Neuron (in vitro differentiated cells): ENCODE data around the gene CORO1C.
"Not testable (repeated sequence)": the region's sequence is repeated elsewhere in the genome, so short reads cannot be mapped to it uniquely, and the experiment has no call there.

Source experiments
- H2AFZ ChIP-seq: one replicate; pipeline ENCODE4 v1.6.1; 2013; ENCODE audit warnings: low read depth, mild to moderate bottlenecking, inconsistent platforms, low read length, moderate library complexity
- H3K27me3 ChIP-seq: one replicate; pipeline ENCODE4 v1.6.1; 2013; ENCODE audit warnings: low read length; ENCODE audit not compliant: insufficient read depth
- H3K36me3 ChIP-seq: one replicate; pipeline ENCODE4 v1.6.1; 2013; ENCODE audit warnings: low read length; ENCODE audit not compliant: insufficient read depth
- H3K4me1 ChIP-seq: one replicate; pipeline ENCODE4 v1.6.1; 2013; ENCODE audit warnings: low read length; ENCODE audit not compliant: insufficient read depth
- H3K4me3 ChIP-seq: 2 replicates; pipeline ENCODE4 v1.5.1; 2013; ENCODE audit warnings: mild to moderate bottlenecking, low read length, moderate library complexity
- H3K9me3 ChIP-seq: one replicate; pipeline ENCODE4 v1.6.1; 2013; ENCODE audit warnings: low read length

CORO1C gene

DNA sequence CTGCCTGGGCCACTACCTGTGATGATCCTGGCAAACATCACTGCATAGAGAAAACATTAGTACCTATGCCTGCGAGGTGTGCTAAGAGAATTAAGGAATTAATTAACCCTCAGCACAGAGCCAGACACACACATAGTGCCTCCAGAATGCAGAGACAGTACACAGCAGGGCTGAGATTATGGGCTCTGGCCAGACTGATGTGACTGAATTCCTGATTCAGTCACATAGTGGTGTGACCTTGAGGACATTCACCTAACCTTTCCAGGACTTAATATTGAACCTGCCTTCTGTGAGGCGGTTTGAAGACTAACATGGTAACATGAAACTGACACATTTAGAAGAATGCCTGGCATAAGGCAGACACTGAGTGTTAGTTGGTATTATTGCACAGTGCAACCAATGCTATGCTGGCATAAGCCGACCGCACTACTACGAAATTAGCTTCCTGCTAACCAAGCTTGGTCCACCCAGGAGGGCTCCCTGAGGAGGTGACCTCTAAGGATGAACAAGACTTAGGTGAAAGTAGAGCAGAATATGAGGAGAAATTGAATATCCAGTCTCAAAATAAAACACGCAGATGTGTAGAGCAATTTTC lies 65.6 kb downstream of the CORO1C start:
- peaks cover 28% of the 10 kb centered on the region for H3K4me1 ChIP-seq
- H3K4me3 ChIP-seq, result no peak overlapping the region
- H3K9me3 ChIP-seq, result no peaks in the 10 kb centered on the region
- H3K27me3 ChIP-seq, result no peaks in the 10 kb centered on the region
- H3K36me3 ChIP-seq, result peaks cover 12% of the 10 kb centered on the region
- no peak overlapping the region for H2AFZ ChIP-seq

DNA sequence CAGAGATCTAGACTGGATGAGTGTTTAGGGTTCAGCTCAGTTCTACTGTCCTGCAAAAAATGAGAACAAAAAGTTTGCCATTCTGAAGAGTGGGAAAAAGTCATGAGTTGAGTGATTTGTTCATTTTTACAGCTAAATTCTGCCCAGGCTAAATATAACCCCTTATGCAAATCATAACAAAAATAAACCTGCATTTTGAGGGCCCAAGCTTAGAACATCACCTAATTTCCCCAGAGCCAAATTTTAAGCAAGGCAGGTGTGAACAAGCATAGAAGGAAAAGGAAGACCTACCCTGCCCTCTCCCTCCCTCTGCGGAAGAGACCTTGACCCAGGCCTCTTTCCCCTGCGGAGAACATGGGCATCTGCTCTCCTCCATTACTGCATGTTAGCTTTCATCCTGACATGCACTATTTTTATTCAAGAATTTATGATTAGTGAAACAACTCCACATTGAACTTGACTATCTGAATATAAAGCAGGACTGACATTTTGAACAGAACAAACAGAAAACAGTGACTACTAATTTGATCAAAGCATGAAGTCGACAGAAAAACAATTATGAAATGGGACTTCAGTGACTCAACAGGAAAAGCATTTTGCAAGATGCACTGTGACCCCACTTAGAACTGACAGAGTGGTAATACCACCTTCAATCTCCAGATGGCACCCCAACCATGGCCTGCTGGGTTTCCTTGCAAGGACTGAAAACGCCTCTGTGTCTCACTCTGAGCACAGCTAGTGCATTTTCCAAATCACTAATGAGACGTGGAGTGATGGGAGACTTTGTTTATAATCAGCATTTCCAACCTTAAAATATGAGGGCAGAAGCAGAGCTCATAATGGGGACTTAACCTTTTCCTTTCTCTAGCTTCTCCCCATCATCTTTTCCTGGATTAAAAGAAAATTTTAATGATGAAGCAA lies 66.7 kb downstream of the CORO1C start:
- Histone ChIP-seq H3K36me3 (peaks cover 19% of the 10 kb centered on the region), H2AFZ (no peak overlapping the region), H3K4me3 (no peak overlapping the region), H3K9me3 (no peaks in the 10 kb centered on the region), H3K4me1 (peaks cover 28% of the 10 kb centered on the region), H3K27me3 (no peaks in the 10 kb centered on the region)

DNA sequence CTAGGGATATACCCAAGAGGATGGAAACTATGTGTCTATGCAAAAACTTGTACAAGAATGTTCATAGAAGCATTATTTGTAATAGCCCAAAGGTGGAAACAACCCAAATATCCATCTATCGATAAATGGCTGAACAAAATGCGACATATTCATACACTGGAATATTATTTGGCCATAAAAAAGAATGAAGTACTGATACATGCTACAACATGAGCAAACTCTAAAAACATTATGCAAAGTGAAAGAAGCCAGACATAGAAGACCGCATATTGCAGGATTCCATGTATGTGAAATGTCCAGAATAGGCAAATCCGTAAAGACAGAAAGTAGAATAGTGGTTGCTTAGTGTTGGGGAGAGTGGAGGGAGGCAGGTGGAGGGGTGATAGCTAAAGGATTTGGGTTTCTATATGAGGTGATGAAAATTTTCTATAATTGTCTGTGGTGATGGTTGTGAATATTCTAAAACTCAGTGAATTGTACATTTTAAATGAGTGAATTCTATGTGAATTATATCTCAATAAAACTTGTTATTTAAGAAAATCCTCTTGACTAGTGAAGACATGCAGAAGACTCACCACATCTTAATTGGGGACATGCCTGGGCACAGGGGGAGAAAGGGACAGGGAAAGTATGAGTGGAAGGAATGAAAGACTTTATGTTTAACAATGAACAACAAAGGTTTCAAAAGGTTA lies 67.8 kb downstream of the CORO1C start:
- Histone ChIP-seq H3K4me3 (no peak overlapping the region), H3K4me1 (peaks cover 28% of the 10 kb centered on the region), H3K9me3 (no peaks in the 10 kb centered on the region), H3K36me3 (peaks cover 30% of the 10 kb centered on the region), H2AFZ (no peak overlapping the region), H3K27me3 (no peaks in the 10 kb centered on the region)

DNA sequence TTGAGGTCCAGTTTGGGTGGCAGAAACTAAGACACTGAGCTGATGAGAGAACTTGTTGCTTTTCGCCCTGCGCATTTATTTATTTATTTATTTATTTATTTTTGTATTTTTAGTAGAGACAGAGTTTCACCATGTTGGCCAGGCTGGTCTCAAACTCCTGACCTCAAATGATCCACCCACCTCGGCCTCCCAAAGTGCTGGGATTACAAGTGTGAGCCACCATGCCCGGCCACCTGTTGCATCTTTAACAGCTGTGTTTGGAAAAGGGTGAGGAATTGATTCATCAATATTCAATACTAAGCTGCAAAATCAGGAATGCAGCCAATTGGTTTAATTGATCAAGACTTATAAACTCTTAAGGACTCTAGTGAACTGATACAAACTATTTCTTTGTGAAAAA lies 73.2 kb downstream of the CORO1C start:
- not testable (repeated sequence) for H3K4me3 ChIP-seq, H2AFZ ChIP-seq, H3K27me3 ChIP-seq, H3K9me3 ChIP-seq, H3K4me1 ChIP-seq
- peaks cover 56% of the 10 kb centered on the region for H3K36me3 ChIP-seq

DNA sequence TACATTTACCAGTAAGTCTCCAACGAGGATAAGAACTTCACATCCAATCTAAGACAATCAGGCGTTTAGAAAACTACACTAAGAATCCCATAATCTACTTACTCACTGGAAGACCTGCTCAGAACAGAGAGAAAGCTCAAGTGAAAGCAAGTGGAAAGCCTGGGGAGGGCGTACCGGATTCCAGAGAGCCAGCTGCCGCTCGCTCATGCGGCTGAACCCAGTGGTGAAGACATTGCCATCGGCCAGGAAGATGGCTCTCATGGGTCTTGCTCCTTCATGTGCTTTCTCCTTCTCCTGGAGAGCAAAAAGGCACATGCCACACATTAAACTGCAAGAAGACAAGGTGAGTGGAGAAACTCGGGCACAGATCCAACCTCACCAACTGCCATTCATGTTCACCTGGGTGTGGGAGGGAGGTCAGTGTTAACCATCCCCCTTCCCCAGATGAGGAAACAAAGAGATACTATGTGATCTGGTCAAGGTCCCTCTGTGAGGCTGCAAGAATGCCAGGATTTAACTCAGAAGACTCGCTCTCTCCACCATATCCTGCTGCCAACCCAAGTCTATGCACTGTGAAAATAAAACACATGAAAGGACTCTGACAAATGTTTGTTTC lies 74.1 kb downstream of the CORO1C start:
- H3K9me3 ChIP-seq, result no peaks in the 10 kb centered on the region
- H3K4me1 ChIP-seq, result no peaks in the 10 kb centered on the region
- H2AFZ ChIP-seq, result no peak overlapping the region
- peaks cover 65% of the 10 kb centered on the region for H3K36me3 ChIP-seq
- H3K4me3 ChIP-seq, result no peak overlapping the region
- H3K27me3 ChIP-seq, result no peaks in the 10 kb centered on the region

DNA sequence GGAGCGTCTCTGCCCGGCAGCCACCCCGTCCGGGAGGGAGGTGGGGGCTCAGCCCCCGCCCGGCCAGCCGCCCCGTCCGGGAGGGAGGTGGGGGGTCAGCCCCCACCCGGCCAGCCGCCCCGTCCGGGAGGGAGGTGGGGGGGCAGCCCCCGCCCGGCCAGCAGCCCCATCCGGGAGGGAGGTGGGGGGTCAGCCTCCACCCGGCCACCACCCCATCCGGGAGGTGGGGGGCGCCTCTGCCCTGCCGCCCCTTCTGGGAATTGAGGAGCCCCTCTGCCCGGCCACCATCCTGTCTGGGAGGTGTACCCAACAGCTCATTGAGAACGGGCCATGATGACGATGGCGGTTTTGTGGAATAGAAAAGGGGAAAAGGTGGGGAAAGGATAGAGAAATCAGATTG lies 75.1 kb downstream of the CORO1C start:
- H3K36me3 ChIP-seq, result peaks cover 65% of the 10 kb centered on the region
- not testable (repeated sequence) for H3K4me3 ChIP-seq, H3K9me3 ChIP-seq, H3K27me3 ChIP-seq, H3K4me1 ChIP-seq, H2AFZ ChIP-seq

DNA sequence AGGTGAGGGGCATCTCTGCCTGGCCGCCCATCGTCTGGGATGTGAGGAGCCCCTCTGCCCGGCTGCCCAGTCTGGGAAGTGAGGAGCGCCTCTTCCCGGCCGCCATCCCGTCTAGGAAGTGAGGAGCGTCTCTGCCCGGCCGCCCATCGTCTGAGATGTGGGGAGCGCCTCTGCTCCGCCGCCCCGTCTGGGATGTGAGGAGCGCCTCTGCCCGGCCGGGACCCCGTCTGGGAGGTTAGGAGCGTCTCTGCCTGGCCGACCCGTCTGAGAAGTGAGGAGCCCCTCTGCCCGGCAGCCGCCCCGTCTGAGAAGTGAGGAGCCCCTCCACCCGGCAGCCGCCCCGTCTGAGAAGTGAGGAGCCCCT lies 75.5 kb downstream of the CORO1C start:
- peaks cover 70% of the 10 kb centered on the region for H3K36me3 ChIP-seq
- not testable (repeated sequence) for H3K4me3 ChIP-seq, H3K27me3 ChIP-seq, H2AFZ ChIP-seq, H3K9me3 ChIP-seq, H3K4me1 ChIP-seq

DNA sequence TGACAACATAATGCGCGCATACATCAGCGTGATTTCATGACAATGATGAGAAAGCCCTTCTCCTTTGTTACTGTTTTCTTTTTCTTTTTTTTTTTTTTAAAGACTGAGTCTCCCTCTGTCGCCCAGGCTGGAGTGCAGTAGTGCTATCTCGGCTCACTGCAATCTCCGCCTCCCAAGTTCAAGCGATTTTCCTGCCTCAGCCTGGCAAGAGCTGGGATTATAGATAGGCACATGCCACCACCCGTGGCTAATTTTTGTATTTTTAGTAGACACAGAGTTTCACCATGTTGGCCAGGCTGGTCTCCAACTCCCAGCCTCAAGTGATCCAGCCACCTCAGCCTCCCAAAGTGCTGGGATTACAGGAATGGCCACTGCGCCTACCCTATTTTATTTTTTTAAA lies 76.7 kb downstream of the CORO1C start:
- H3K4me1 ChIP-seq, H3K27me3 ChIP-seq, H3K4me3 ChIP-seq, H3K9me3 ChIP-seq, H2AFZ ChIP-seq: not testable (repeated sequence)
- H3K36me3 ChIP-seq, result peaks cover 73% of the 10 kb centered on the region

DNA sequence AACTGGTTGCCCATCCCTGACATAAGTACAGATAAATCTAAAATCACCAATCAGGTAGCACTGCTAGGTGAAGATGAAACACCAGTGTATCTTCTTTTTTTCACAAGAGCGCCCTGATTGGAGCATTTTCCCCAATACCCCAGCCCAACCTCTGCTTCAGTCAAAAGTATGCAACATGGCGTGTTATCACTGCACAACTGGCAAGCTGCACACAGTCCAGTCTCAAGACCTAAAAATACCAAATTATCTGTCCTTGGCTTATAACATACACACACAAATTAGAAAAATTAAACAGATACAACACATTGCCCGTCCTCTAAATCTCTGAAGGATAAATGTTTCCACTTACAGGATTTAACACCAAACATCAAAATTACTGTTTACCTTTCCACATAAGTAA lies 77.4 kb downstream of the CORO1C start:
- Histone ChIP-seq H3K27me3 (no peaks in the 10 kb centered on the region), H3K4me3 (no peak overlapping the region), H3K4me1 (no peaks in the 10 kb centered on the region), H2AFZ (no peak overlapping the region), H3K36me3 (peaks cover 74% of the 10 kb centered on the region), H3K9me3 (no peaks in the 10 kb centered on the region)

DNA sequence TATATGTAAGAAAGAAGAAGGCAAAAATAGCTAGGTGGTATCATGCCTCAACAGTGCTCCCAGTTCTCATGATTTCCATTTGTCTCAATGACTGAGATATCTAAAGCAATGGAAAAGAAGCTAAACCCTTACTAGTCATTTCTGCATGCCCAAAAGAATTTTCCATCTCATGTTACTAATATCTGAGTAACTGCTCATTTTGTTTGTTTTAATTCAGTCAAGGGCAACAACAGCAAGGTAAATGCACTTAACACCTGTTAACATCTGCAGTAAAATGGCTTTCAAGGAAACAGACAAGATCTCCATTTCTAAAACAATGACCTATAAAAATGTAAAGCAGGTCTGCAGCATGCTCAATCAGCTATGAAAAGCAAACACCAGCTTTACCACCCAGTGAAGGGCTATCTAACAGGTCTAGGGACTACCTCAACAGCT lies 78.2 kb downstream of the CORO1C start:
- H3K4me3 ChIP-seq, result no peak overlapping the region
- H3K27me3 ChIP-seq, result no peaks in the 10 kb centered on the region
- H3K36me3 ChIP-seq, result peaks cover 74% of the 10 kb centered on the region
- no peaks in the 10 kb centered on the region for H3K4me1 ChIP-seq
- no peaks in the 10 kb centered on the region for H3K9me3 ChIP-seq
- no peak overlapping the region for H2AFZ ChIP-seq

DNA sequence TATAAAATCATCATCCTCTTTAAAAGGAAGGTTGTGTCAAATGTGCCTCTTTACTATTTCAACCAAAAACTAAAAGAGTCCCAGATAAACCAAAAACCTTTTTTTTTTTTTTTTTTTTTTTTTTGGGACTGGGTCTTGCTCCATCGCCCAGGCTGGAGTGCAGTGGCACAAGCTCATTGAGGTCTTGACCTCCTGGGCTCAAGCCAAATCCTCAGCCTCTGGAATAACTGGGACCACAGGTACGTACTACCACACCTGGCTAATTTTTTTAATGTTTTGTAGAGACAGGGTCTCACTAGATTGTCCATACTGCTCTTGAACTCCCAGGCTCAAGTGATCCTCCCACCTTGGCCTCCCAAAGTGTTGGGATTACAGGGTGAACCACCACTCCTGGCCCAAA lies 81.2 kb downstream of the CORO1C start:
- Histone ChIP-seq H3K4me3 (no peak overlapping the region), H3K4me1 (no peaks in the 10 kb centered on the region), H3K36me3 (peaks cover 86% of the 10 kb centered on the region), H3K27me3 (no peaks in the 10 kb centered on the region), H3K9me3 (no peaks in the 10 kb centered on the region), H2AFZ (no peak overlapping the region)

DNA sequence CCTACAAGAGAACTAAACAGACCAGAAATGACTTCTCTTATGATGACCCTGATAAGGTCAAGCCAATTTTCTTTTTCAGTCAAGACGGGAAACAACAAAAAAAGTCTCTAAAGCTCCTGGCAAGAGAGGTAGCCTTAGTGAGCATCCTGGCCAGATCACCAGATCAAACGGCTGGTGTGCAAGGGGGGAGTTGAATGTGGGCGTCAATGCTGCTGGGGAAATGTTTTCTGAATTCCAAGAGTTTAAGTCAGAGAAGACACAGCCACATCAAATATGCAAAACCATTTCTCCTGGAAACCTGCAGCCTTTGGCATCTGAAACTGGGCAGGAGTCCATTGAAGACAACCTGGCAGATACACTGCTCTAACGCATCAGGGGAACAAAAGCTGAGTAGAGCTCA lies 81.6 kb downstream of the CORO1C start:
- no peaks in the 10 kb centered on the region for H3K27me3 ChIP-seq
- no peak overlapping the region for H2AFZ ChIP-seq
- no peak overlapping the region for H3K4me3 ChIP-seq
- H3K9me3 ChIP-seq, result no peaks in the 10 kb centered on the region
- H3K4me1 ChIP-seq, result peaks cover 2% of the 10 kb centered on the region
- peaks cover 89% of the 10 kb centered on the region for H3K36me3 ChIP-seq

DNA sequence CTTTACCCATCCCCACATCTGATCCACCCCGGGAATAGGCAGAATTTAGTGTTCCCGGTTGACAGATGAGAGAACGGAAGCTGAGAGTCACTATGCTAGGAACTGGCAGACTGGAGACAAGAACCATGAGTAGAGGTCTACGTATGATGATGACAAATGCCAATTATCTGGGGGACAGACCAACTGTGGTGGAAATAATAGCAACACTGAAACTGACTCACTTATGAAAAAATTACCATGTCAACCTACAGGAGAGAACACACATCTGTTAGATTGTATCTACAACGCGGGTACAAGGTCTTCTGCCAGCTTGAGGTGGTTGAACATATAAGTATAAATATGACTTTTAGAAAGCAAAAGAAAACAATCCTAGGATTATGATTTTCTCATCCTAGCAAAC lies 82.2 kb downstream of the CORO1C start:
- Histone ChIP-seq H3K9me3 (no peaks in the 10 kb centered on the region), H3K4me1 (peaks cover 3% of the 10 kb centered on the region), H3K4me3 (no peak overlapping the region), H3K27me3 (no peaks in the 10 kb centered on the region), H2AFZ (no peak overlapping the region), H3K36me3 (peaks cover 89% of the 10 kb centered on the region)
